K562 (cell line): ENCODE data around the gene HSPA5. TPM values are rescaled to one million over a fixed set of nuclear protein-coding genes. Genes with fewer than 3 reads are reported as not detected.

Experiments used
- DPF2 ChIP-seq: fragments of 450-650 bp; IDR thresholded peaks from 2 replicates; pipeline ENCODE4 v1.6.1; 2016
- ETS2 ChIP-seq: IDR thresholded peaks from 2 replicates; pipeline ENCODE4 v1.6.1; 2016; ENCODE audit warnings: borderline replicate concordance, missing genetic modification characterization, mild to moderate bottlenecking, moderate library complexity, missing compliant biosample characterization; ENCODE audit not compliant: poor library complexity, severe bottlenecking
- LCOR ChIP-seq: sonication (generic); formaldehyde crosslinking; IDR thresholded peaks from 2 replicates; pipeline ENCODE4 v1.8.0; 2022; ENCODE audit warnings: mild to moderate bottlenecking, missing genetic modification reagents
- NCOA4 ChIP-seq: fragments of 450-650 bp; IDR thresholded peaks from 2 replicates; pipeline ENCODE4 v1.6.1; 2018; ENCODE audit warnings: mild to moderate bottlenecking; ENCODE audit not compliant: partially characterized antibody
- NR3C1 ChIP-seq: sonication (generic); formaldehyde crosslinking; IDR thresholded peaks from 2 replicates; pipeline ENCODE4 v1.8.1; 2022; ENCODE audit warnings: missing genetic modification reagents
- PREB ChIP-seq: sonication (generic); formaldehyde crosslinking; IDR thresholded peaks from 2 replicates; pipeline ENCODE4 v1.8.1; 2023; ENCODE audit warnings: mild to moderate bottlenecking, missing genetic modification reagents
- SAP30 ChIP-seq: fragments of 200-600 bp; sonication (generic); IDR thresholded peaks from 2 replicates; pipeline ENCODE4 v1.6.1; 2012; ENCODE audit warnings: borderline replicate concordance, low read depth, mild to moderate bottlenecking, moderate library complexity, low read length, control low read depth, inconsistent platforms; ENCODE audit not compliant: insufficient read depth, poor library complexity, severe bottlenecking
- STAT5B ChIP-seq: fragments of 250-450 bp; sonication (Bioruptor Pico); IDR thresholded peaks from 2 replicates; pipeline ENCODE4 v1.8.0; 2021; ENCODE audit warnings: mild to moderate bottlenecking, inconsistent platforms
- TEAD1 ChIP-seq, 2 experiments: fragments of 450-650 bp in 1 of 2; sonication (generic) in 1 of 2; formaldehyde crosslinking; IDR thresholded peaks; 2 replicates each; pipeline versions ENCODE4 v1.4.0 to v1.8.0; 2020 to 2022; ENCODE audit warnings: mild to moderate bottlenecking in 2 of 2, missing genetic modification reagents in 1 of 2
- ZBED1 ChIP-seq: IDR thresholded peaks from 2 replicates; pipeline ENCODE4 v1.6.1; 2014
- ZBTB1 ChIP-seq: sonication (generic); formaldehyde crosslinking; IDR thresholded peaks from 2 replicates; pipeline ENCODE4 v1.8.1; 2023; ENCODE audit warnings: missing genetic modification reagents, low read depth, mild to moderate bottlenecking, borderline replicate concordance
- ZBTB33 ChIP-seq: sonication (generic); formaldehyde crosslinking; IDR thresholded peaks from 2 replicates; pipeline ENCODE4 v1.8.1; 2023; ENCODE audit warnings: mild to moderate bottlenecking, missing genetic modification reagents
- ZNF41 ChIP-seq: fragments of 250-450 bp; sonication (Bioruptor Pico); conservative IDR thresholded peaks from 2 replicates; pipeline ENCODE4 v1.4.0; 2020; ENCODE audit warnings: mild to moderate bottlenecking
- ZNF431 ChIP-seq: sonication (generic); formaldehyde crosslinking; IDR thresholded peaks from 2 replicates; pipeline ENCODE4 v1.8.0; 2022; ENCODE audit warnings: mild to moderate bottlenecking, missing genetic modification reagents
- ZNF507 ChIP-seq: conservative IDR thresholded peaks from 2 replicates; pipeline ENCODE4 v1.6.1; 2017; ENCODE audit warnings: missing genetic modification characterization, missing compliant biosample characterization
- ZNF561 ChIP-seq: fragments of 450-650 bp; formaldehyde crosslinking; conservative IDR thresholded peaks from 2 replicates; pipeline ENCODE4 v1.4.0; 2020; ENCODE audit warnings: mild to moderate bottlenecking, moderate library complexity
- ZNF717 ChIP-seq: fragments of 250-450 bp; sonication (Bioruptor Pico); IDR thresholded peaks from 2 replicates; pipeline ENCODE4 v1.5.0; 2021
- polyA plus RNA-seq, 8 experiments: library from polyadenylated mRNA; depleted of rRNA in 4 of 8; stranded (reverse) in 5 of 8; unstranded in 3 of 8; fragments of >200 nt; fragmentation: Nextera tagmentation in 2 of 8; fragmentation: Illumina TruSeq in 1 of 8; extraction: Ambion mirVana in 2 of 8; extraction: Trizol in 1 of 8; gene quantifications; 2 replicates each; pipeline versions ENCODE4 v1.2.1 to v1.2.3, GENCODE V29; 2011 to 2014; ENCODE audit warnings: inconsistent platforms in 1 of 8, missing spikeins in 1 of 8
- total RNA-seq, 7 experiments: library from RNA; depleted of rRNA in 6 of 7; stranded (reverse); fragments of >200 nt in 6 of 7; fragmentation: Illumina TruSeq in 2 of 7; extraction: Trizol in 2 of 7; gene quantifications; 2 replicates each; pipeline versions ENCODE4 v1.2.1 to v1.2.3, GENCODE V29; 2011 to 2021; ENCODE audit warnings: low replicate concordance in 1 of 7
- TF ChIP-seq, protein P1 (sequence below): fragments of 450-650 bp; formaldehyde crosslinking; IDR thresholded peaks from 2 replicates; pipeline ENCODE4 v1.4.0; 2022; ENCODE audit warnings: missing genetic modification characterization
- TF ChIP-seq, protein P2 (sequence below): fragments of 450-650 bp; formaldehyde crosslinking; conservative IDR thresholded peaks from 2 replicates; pipeline ENCODE4 v1.4.0; 2022; ENCODE audit warnings: mild to moderate bottlenecking, missing genetic modification characterization
- TF ChIP-seq, protein P3 (sequence below), 2 experiments: fragments of 450-650 bp; IDR thresholded peaks; 2 replicates each; pipeline ENCODE4 v1.6.1; 2016

The HSPA5 gene
- total and polyA plus RNA-seq, 9 of the 15 experiments (the other 6 are each of a cell fraction or from before 2014, with no cell fraction given): 48.0 to 265 (median 113) TPM

DNA sequence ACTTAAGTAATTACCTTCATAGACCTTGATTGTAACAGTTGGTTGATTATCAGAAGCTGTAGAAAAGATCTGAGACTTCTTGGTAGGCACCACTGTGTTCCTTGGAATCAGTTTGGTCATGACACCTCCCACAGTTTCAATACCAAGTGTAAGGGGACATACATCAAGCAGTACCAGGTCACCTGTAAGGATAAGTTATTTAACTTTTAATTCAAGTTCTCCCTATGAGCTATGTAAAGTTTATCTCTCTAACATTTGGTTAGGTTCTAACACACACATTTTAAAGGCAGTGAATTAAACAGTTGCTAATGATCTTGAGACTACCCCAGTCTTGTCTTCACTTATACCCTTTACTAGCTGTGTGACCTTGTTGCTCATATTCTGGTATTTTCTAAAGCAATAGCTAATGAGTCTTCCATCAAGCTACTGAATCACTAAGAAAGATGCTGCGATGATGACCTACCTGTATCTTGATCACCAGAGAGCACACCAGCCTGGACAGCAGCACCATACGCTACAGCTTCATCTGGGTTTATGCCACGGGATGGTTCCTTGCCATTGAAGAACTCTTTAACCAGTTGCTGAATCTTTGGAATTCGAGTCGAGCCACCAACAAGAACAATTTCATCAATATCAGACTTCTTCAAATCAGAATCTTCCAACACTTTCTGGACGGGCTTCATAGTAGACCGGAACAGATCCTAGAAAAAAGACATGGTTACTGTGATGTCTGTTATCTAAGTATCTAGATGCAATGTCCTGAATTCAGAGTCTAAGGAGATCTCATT lies 2.8 kb downstream of the HSPA5 start (continued):
- TF ChIP-seq, protein P1, sequence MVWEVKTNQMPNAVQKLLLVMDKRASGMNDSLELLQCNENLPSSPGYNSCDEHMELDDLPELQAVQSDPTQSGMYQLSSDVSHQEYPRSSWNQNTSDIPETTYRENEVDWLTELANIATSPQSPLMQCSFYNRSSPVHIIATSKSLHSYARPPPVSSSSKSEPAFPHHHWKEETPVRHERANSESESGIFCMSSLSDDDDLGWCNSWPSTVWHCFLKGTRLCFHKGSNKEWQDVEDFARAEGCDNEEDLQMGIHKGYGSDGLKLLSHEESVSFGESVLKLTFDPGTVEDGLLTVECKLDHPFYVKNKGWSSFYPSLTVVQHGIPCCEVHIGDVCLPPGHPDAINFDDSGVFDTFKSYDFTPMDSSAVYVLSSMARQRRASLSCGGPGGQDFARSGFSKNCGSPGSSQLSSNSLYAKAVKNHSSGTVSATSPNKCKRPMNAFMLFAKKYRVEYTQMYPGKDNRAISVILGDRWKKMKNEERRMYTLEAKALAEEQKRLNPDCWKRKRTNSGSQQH: 0 out of 2 replicates have a peak, but pooled peaks have one; percentile 12
- TF ChIP-seq, protein P2, sequence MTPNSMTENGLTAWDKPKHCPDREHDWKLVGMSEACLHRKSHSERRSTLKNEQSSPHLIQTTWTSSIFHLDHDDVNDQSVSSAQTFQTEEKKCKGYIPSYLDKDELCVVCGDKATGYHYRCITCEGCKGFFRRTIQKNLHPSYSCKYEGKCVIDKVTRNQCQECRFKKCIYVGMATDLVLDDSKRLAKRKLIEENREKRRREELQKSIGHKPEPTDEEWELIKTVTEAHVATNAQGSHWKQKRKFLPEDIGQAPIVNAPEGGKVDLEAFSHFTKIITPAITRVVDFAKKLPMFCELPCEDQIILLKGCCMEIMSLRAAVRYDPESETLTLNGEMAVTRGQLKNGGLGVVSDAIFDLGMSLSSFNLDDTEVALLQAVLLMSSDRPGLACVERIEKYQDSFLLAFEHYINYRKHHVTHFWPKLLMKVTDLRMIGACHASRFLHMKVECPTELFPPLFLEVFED (CRISPR knock-in tag): peak; percentile 71; the same call in 1 of the 2 replicates
- TF ChIP-seq ZNF561 (CRISPR knock-in tag) (0 out of 2 replicates have a peak, but pooled peaks have one; percentile 47), ZNF431 (CRISPR knock-in tag) (0 out of 2 replicates have a peak, but pooled peaks have one; percentile 68), PREB (CRISPR knock-in tag) (peak; percentile 97; the same call in 1 of the 2 replicates), DPF2 (no peak), SAP30 (peak; percentile 8), NCOA4 (no peak), ZBED1 (peak; percentile 74; the same call in 1 of the 2 replicates), TEAD1 (CRISPR knock-in tag; IDR thresholded peaks at IDR 0.05) (0 out of 4 replicates have a peak, but pooled peaks of 1 of the 2 experiments have one; percentile 59), ZNF41 (CRISPR knock-in tag) (peak; percentile 21; the same call in 1 of the 2 replicates), ETS2 (tag) (no peak), ZBTB1 (CRISPR knock-in tag) (peak; percentile 71), LCOR (CRISPR knock-in tag) (0 out of 2 replicates have a peak, but pooled peaks have one; percentile 65), ZNF507 (tag) (no peak), NR3C1 (no peak), ZNF717 (0 out of 2 replicates have a peak, but pooled peaks have one; percentile 23), ZBTB33 (CRISPR knock-in tag) (0 out of 2 replicates have a peak, but pooled peaks have one; percentile 32), STAT5B (CRISPR knock-in tag) (no peak)
- TF ChIP-seq, protein P3, sequence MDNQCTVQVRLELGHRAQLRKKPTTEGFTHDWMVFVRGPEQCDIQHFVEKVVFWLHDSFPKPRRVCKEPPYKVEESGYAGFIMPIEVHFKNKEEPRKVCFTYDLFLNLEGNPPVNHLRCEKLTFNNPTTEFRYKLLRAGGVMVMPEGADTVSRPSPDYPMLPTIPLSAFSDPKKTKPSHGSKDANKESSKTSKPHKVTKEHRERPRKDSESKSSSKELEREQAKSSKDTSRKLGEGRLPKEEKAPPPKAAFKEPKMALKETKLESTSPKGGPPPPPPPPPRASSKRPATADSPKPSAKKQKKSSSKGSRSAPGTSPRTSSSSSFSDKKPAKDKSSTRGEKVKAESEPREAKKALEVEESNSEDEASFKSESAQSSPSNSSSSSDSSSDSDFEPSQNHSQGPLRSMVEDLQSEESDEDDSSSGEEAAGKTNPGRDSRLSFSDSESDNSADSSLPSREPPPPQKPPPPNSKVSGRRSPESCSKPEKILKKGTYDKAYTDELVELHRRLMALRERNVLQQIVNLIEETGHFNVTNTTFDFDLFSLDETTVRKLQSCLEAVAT (IDR thresholded peaks at IDR 0.05): no peak
